ENCODE results near the gene EPHA3.
"Not testable (repeated sequence)": the region's sequence is repeated elsewhere in the genome, so short reads cannot be mapped to it uniquely, and the experiment has no call there.

Gene EPHA3

GRCh38 chr3:89312141-89312540 lies 204.7 kb downstream of the EPHA3 start:
- H3K27ac ChIP-seq (ENCODE audit: low read depth, low read length) = no peak overlapping the region
- no peaks in the 10 kb centered on the region for H3K27me3 ChIP-seq (ENCODE audit: control insufficient read depth, insufficient read depth, low read length)
- H3K9ac ChIP-seq (ENCODE audit: low read length) = no peak overlapping the region
- no peaks in the 10 kb centered on the region for H3K4me1 ChIP-seq (ENCODE audit: control insufficient read depth, insufficient read depth, low read length)
- no peak overlapping the region for H3K4me3 ChIP-seq (ENCODE audit: low read length)
- no peaks in the 10 kb centered on the region for H3K36me3 ChIP-seq (ENCODE audit: control insufficient read depth, insufficient read depth, low read length)

GRCh38 chr3:89314454-89315098 lies 207.2 kb downstream of the EPHA3 start:
- Histone ChIP-seq H3K4me3 (ENCODE audit: low read length) (no peak overlapping the region), H3K27ac (ENCODE audit: low read depth, low read length) (no peak overlapping the region), H3K9ac (ENCODE audit: low read length) (no peak overlapping the region), H3K4me1 (ENCODE audit: control insufficient read depth, insufficient read depth, low read length) (no peaks in the 10 kb centered on the region), H3K36me3 (ENCODE audit: control insufficient read depth, insufficient read depth, low read length) (no peaks in the 10 kb centered on the region), H3K27me3 (ENCODE audit: control insufficient read depth, insufficient read depth, low read length) (no peaks in the 10 kb centered on the region)

GRCh38 chr3:89315750-89316470 lies 208.5 kb downstream of the EPHA3 start:
- Histone ChIP-seq H3K4me3 (ENCODE audit: low read length) (no peak overlapping the region), H3K36me3 (ENCODE audit: control insufficient read depth, insufficient read depth, low read length) (no peaks in the 10 kb centered on the region), H3K27ac (ENCODE audit: low read depth, low read length) (no peak overlapping the region), H3K4me1 (ENCODE audit: control insufficient read depth, insufficient read depth, low read length) (no peaks in the 10 kb centered on the region), H3K9ac (ENCODE audit: low read length) (no peak overlapping the region), H3K27me3 (ENCODE audit: control insufficient read depth, insufficient read depth, low read length) (no peaks in the 10 kb centered on the region)

GRCh38 chr3:89320186-89320585 lies 212.8 kb downstream of the EPHA3 start:
- Histone ChIP-seq H3K27me3 (ENCODE audit: control insufficient read depth, insufficient read depth, low read length) (no peaks in the 10 kb centered on the region), H3K4me3 (ENCODE audit: low read length) (no peak overlapping the region), H3K36me3 (ENCODE audit: control insufficient read depth, insufficient read depth, low read length) (no peaks in the 10 kb centered on the region), H3K27ac (ENCODE audit: low read depth, low read length) (no peak overlapping the region), H3K4me1 (ENCODE audit: control insufficient read depth, insufficient read depth, low read length) (no peaks in the 10 kb centered on the region), H3K9ac (ENCODE audit: low read length) (no peak overlapping the region)

- Histone ChIP-seq H3K4me3 (ENCODE audit: low read length) (no peak overlapping the region), H3K9ac (ENCODE audit: low read length) (no peak overlapping the region), H3K27ac (ENCODE audit: low read depth, low read length) (no peak overlapping the region), H3K27me3 (ENCODE audit: control insufficient read depth, insufficient read depth, low read length) (no peaks in the 10 kb centered on the region), H3K36me3 (ENCODE audit: control insufficient read depth, insufficient read depth, low read length) (no peaks in the 10 kb centered on the region), H3K4me1 (ENCODE audit: control insufficient read depth, insufficient read depth, low read length) (no peaks in the 10 kb centered on the region)
Observed at GRCh38 chr3:89326997-89327396, 219.6 kb downstream of the EPHA3 start.

- H3K4me3 ChIP-seq (ENCODE audit: low read length) = no peak overlapping the region
- H3K9ac ChIP-seq (ENCODE audit: low read length) = no peak overlapping the region
- no peaks in the 10 kb centered on the region for H3K36me3 ChIP-seq (ENCODE audit: control insufficient read depth, insufficient read depth, low read length)
- H3K27ac ChIP-seq (ENCODE audit: low read depth, low read length) = no peak overlapping the region
- H3K4me1 ChIP-seq (ENCODE audit: control insufficient read depth, insufficient read depth, low read length) = no peaks in the 10 kb centered on the region
- H3K27me3 ChIP-seq (ENCODE audit: control insufficient read depth, insufficient read depth, low read length) = no peaks in the 10 kb centered on the region
Observed at GRCh38 chr3:89332386-89332785, 225.0 kb downstream of the EPHA3 start.

- H3K4me3 ChIP-seq (ENCODE audit: low read length) = no peak overlapping the region
- no peaks in the 10 kb centered on the region for H3K4me1 ChIP-seq (ENCODE audit: control insufficient read depth, insufficient read depth, low read length)
- no peaks in the 10 kb centered on the region for H3K27me3 ChIP-seq (ENCODE audit: control insufficient read depth, insufficient read depth, low read length)
- no peaks in the 10 kb centered on the region for H3K36me3 ChIP-seq (ENCODE audit: control insufficient read depth, insufficient read depth, low read length)
- H3K9ac ChIP-seq (ENCODE audit: low read length) = no peak overlapping the region
- H3K27ac ChIP-seq (ENCODE audit: low read depth, low read length) = no peak overlapping the region
Observed at GRCh38 chr3:89332793-89333192, 225.4 kb downstream of the EPHA3 start.

GRCh38 chr3:89335693-89336092 lies 228.3 kb downstream of the EPHA3 start:
- Histone ChIP-seq H3K27ac (ENCODE audit: low read depth, low read length) (no peak overlapping the region), H3K27me3 (ENCODE audit: control insufficient read depth, insufficient read depth, low read length) (no peaks in the 10 kb centered on the region), H3K36me3 (ENCODE audit: control insufficient read depth, insufficient read depth, low read length) (no peaks in the 10 kb centered on the region), H3K4me3 (ENCODE audit: low read length) (no peak overlapping the region), H3K9ac (ENCODE audit: low read length) (no peak overlapping the region), H3K4me1 (ENCODE audit: control insufficient read depth, insufficient read depth, low read length) (no peaks in the 10 kb centered on the region)

GRCh38 chr3:89340408-89340807 lies 233.0 kb downstream of the EPHA3 start:
- Histone ChIP-seq H3K27ac (ENCODE audit: low read depth, low read length) (no peak overlapping the region), H3K4me3 (ENCODE audit: low read length) (no peak overlapping the region), H3K4me1 (ENCODE audit: control insufficient read depth, insufficient read depth, low read length) (no peaks in the 10 kb centered on the region), H3K27me3 (ENCODE audit: control insufficient read depth, insufficient read depth, low read length) (no peaks in the 10 kb centered on the region), H3K9ac (ENCODE audit: low read length) (no peak overlapping the region), H3K36me3 (ENCODE audit: control insufficient read depth, insufficient read depth, low read length) (no peaks in the 10 kb centered on the region)

GRCh38 chr3:89344076-89344475 lies 236.7 kb downstream of the EPHA3 start:
- Histone ChIP-seq H3K9ac (ENCODE audit: low read length) (no peak overlapping the region), H3K27me3 (ENCODE audit: control insufficient read depth, insufficient read depth, low read length) (no peaks in the 10 kb centered on the region), H3K27ac (ENCODE audit: low read depth, low read length) (no peak overlapping the region), H3K4me1 (ENCODE audit: control insufficient read depth, insufficient read depth, low read length) (no peaks in the 10 kb centered on the region), H3K36me3 (ENCODE audit: control insufficient read depth, insufficient read depth, low read length) (no peaks in the 10 kb centered on the region), H3K4me3 (ENCODE audit: low read length) (no peak overlapping the region)

GRCh38 chr3:89350935-89351334 lies 243.5 kb downstream of the EPHA3 start:
- H3K27ac ChIP-seq (ENCODE audit: low read depth, low read length); H3K4me3 ChIP-seq (ENCODE audit: low read length); H3K36me3 ChIP-seq (ENCODE audit: control insufficient read depth, insufficient read depth, low read length); H3K27me3 ChIP-seq (ENCODE audit: control insufficient read depth, insufficient read depth, low read length); H3K4me1 ChIP-seq (ENCODE audit: control insufficient read depth, insufficient read depth, low read length); H3K9ac ChIP-seq (ENCODE audit: low read length): not testable (repeated sequence)

- Histone ChIP-seq H3K27me3 (ENCODE audit: control insufficient read depth, insufficient read depth, low read length) (no peaks in the 10 kb centered on the region), H3K4me3 (ENCODE audit: low read length) (no peak overlapping the region), H3K36me3 (ENCODE audit: control insufficient read depth, insufficient read depth, low read length) (no peaks in the 10 kb centered on the region), H3K27ac (ENCODE audit: low read depth, low read length) (no peak overlapping the region), H3K9ac (ENCODE audit: low read length) (no peak overlapping the region), H3K4me1 (ENCODE audit: control insufficient read depth, insufficient read depth, low read length) (no peaks in the 10 kb centered on the region)
Observed at GRCh38 chr3:89353465-89353864, 246.0 kb downstream of the EPHA3 start.

- Histone ChIP-seq H3K4me3 (ENCODE audit: low read length) (no peak overlapping the region), H3K27ac (ENCODE audit: low read depth, low read length) (no peak overlapping the region), H3K9ac (ENCODE audit: low read length) (no peak overlapping the region), H3K36me3 (ENCODE audit: control insufficient read depth, insufficient read depth, low read length) (no peaks in the 10 kb centered on the region), H3K4me1 (ENCODE audit: control insufficient read depth, insufficient read depth, low read length) (no peaks in the 10 kb centered on the region), H3K27me3 (ENCODE audit: control insufficient read depth, insufficient read depth, low read length) (no peaks in the 10 kb centered on the region)
Observed at GRCh38 chr3:89358281-89358680, 250.9 kb downstream of the EPHA3 start.

All from rectal smooth muscle tissue (tissue), 1 donor.